Heart right ventricle (tissue), 16 donors: ENCODE data around the gene FN3K. TPM values are rescaled to one million over a fixed set of nuclear protein-coding genes. Genes with fewer than 3 reads are reported as not detected.

Experiments
- ATAC-seq, 8 donors: fragments of 200-7000 bp; cut with Tn5 transposase; one replicate each; pipeline ENCODE4 v1.9.1; 2020; ENCODE audit warnings: mild to moderate bottlenecking in 8 of 8, moderate library complexity in 8 of 8, moderate number of reproducible peaks in 1 of 8
- DNase-seq, 2 donors: peaks; one replicate each; pipeline ENCODE4 v3.0.0-alpha.2; 2020
- H3K27ac ChIP-seq, 10 donors: fragments of 200-600 bp; sonication (generic) in 2 of 10; one replicate each; pipeline versions ENCODE4 v1.5.0 to v1.8.0; 2020 to 2022; ENCODE audit warnings: mild to moderate bottlenecking in 3 of 10
- H3K27me3 ChIP-seq, 7 donors: fragments of 200-600 bp; one replicate each; pipeline ENCODE4 v1.8.0; 2021 to 2022; ENCODE audit warnings: mild to moderate bottlenecking in 2 of 7
- H3K36me3 ChIP-seq, 9 donors: fragments of 200-600 bp; sonication (generic) in 1 of 9; one replicate each; pipeline versions ENCODE4 v1.5.0 to v1.8.0; 2020 to 2022; ENCODE audit warnings: mild to moderate bottlenecking in 2 of 9
- H3K4me1 ChIP-seq, 9 donors: fragments of 200-600 bp; sonication (generic) in 1 of 9; one replicate each; pipeline versions ENCODE4 v1.5.0 to v1.8.0; 2020 to 2022; ENCODE audit warnings: mild to moderate bottlenecking in 4 of 9
- H3K4me3 ChIP-seq, 10 donors: fragments of 200-600 bp; sonication (generic) in 2 of 10; one replicate each; pipeline versions ENCODE4 v1.5.0 to v1.8.0; 2020 to 2022; ENCODE audit warnings: mild to moderate bottlenecking in 7 of 10, moderate library complexity in 2 of 10
- H3K9me3 ChIP-seq, 11 donors: fragments of 200-600 bp in 10 of 11; sonication (generic) in 2 of 11; one replicate each; pipeline versions ENCODE4 v1.5.0 to v1.8.0; 2013 to 2022; ENCODE audit warnings: mild to moderate bottlenecking in 2 of 11, control low read depth in 1 of 11, moderate library complexity in 1 of 11
- CTCF ChIP-seq, 9 donors: fragments of 200-600 bp; sonication (generic) in 2 of 9; IDR thresholded peaks; one replicate each; pipeline versions ENCODE4 v1.5.0 to v1.8.0; 2021 to 2022; ENCODE audit warnings: antibody characterized with exemption in 9 of 9, mild to moderate bottlenecking in 5 of 9, moderate library complexity in 1 of 9
- WGBS, 2 donors: extraction: QIAGEN DNeasy Blood & Tissue Kit; methylation state at CpG; one replicate each; pipeline ENCODE4 v1.1.7; 2013; ENCODE audit warnings: inconsistent platforms in 1 of 2; 5-methylcytosine and 5-hydroxymethylcytosine counted together
- intact Hi-C, 10 donors: fragments of 100-400 bp; cut with DNase I; formaldehyde crosslinking; loops; one replicate each; pipeline versions ENCODE4 v1.11.1 to v1.14.2; 2022
- polyA plus RNA-seq, 2 donors: library from polyadenylated mRNA; stranded (reverse); fragments of 200-250 nt; gene quantifications; one replicate each; pipeline ENCODE4 v1.2.3, GENCODE V29; 2013
- total RNA-seq, 10 donors: library from RNA; stranded (reverse); fragmentation: NEBNext Ultra II Directional in 3 of 10; extraction: Animal tissue kit (Norgen Biotek cat#: 25700) in 3 of 10; gene quantifications; one replicate each; pipeline versions ENCODE4 v1.2.1 to v1.2.4, GENCODE V29; 2021 to 2023
- donor health status: Arrhythmogenic right ventricular cardiomyopathy.
- donor health status: ischemic (EF 13 %, LVEDD 7.1; RV severe dilation, severe dysfunction).
- donor health status: healthy with polysubstance abuse.
- donor health status: DM: no; HTN: yes; CAD: no.
- donor health status: DM: no; HTN: no; CAD: no.
- donor health status: ischemic (EF 25% LVEDD 6.9; RV normal size, moderate dysfunction).
- donor health status: ischemic (EF 25% LVEDD 5.7; RV mildly dilated, moderate dysfunction).
- donor health status: healthy.
- donor health status: DM: yes; HTN: yes; CAD: no.
- donor health status: Ischemic cardiomyopathy.
- donor health status: ischemic (EF 35%, LVEDD 5.7; RV mildly dilated, moderate dysfunction).
- donor health status: nonischemic (EF 11% LVEDD 7.7; RV severe dilation, severe dysfunction).
- donor health status: DM: yes; HTN: yes; CAD: no.
- donor health status: PGD.
- donor health status: ischemic (EF 29% LVEDD 5.4; RV normal size, mild dysfunction).
- donor health status: nonischemic (EF 23%, LVEDD 6.1; RV moderate dilation, normal function).

FN3K gene
- total and polyA plus RNA-seq, 12 donors = 48.4 to 115 (median 90.7) TPM

DNA sequence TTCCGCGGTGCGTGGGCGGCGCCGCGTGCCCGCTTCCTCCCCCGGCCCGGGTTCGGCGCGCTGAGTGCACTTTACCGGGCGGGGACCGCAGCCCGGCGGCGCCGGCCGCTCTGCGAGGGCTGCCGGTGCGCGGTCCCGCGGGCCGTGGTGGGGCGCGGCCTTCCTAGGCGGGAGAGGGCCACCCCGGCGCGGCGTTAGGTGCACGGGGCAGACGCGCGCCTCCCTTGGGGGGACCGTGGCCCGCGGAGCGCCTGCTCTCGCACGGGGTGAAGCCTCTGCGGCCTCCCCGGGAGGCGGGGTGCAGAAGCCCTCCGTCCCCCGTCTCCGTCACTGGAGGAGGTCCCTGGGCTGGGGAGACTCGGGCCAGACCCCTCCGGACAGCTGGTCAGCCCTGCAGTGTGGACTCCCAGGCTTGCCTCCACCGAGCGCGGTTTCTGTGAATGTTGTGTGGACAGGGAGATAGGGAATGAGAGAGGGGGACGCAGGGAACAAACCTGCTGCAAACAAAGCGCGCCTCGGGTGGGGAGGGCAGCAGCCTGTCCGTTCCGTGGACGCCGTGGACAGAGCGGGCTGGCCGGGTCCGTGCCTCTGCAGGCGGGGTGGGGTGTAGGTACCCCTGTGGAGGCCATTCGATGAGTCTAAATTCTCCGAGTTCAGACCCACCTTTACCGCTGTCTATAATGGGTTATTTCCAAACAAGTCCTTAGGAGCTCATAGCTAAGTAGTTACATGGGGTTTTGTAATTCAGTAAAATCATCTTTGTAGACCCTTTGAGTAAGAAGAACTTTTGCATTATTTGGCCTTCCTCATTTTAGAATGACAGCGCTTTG is 17.2 kb downstream of the FN3K start:
- Histone ChIP-seq H3K4me1 (peaks cover 3 to 25% (median 13%) of the 10 kb centered on the region in 9 donors), H3K9me3 (no peaks in the 10 kb centered on the region), H3K27ac (peak overlapping the region; percentile 23 to 91 (median 86)), H3K4me3 (peak overlapping the region; percentile 68 to 97 (median 92)), H3K27me3 (no peaks in the 10 kb centered on the region), H3K36me3 (peaks cover 0 to 20% (median 0%) of the 10 kb centered on the region in 9 donors)
- DNase-seq (peak; percentile 19 to 38), ATAC-seq (peak in 6 of 8 donors; percentile 1 to 36 (median 8))
- intact Hi-C loops = loop anchor here in 2 of 10 donors (10.0 kb wide), 2 partner anchors 88 to 98 kb away; no protein-coding TSS in a partner anchor
- WGBS, 2 donors = 1 to 2% methylated on average over 58 to 72 of the region's 72 CpGs
- TF ChIP-seq CTCF (IDR thresholded peaks at IDR 0.05) = no peak

DNA sequence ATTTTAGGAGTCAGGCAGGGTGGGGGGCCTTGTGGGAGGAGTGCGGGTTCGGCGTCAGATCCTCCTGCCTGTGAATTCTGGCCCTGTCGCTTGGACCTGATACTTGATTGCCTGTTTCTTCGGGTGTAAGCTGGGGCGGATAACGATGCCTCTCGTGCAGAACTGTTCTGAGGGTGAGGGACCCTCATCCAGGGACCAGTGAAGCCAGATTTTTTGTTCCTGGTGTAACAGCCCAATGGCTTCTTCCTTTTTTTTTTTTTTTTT is 17.7 kb downstream of the FN3K start:
- DNase-seq (no peak), ATAC-seq (no peak)
- TF ChIP-seq CTCF (IDR thresholded peaks at IDR 0.05) = no peak
- H3K27me3 ChIP-seq = no peaks in the 10 kb centered on the region
- H3K36me3 ChIP-seq = peaks cover 0 to 24% (median 0%) of the 10 kb centered on the region in 9 donors
- H3K27ac ChIP-seq = no peak overlapping the region
- intact Hi-C loops = loop anchor here in 2 of 10 donors (10.0 kb wide), 2 partner anchors 88 to 98 kb away; no protein-coding TSS in a partner anchor
- no peaks in the 10 kb centered on the region for H3K9me3 ChIP-seq
- WGBS, 2 donors = 34 to 42% methylated on average over 8 of the region's 8 CpGs
- peak overlapping the region in 7 of 10 donors; percentile 77 to 97 (median 92) for H3K4me3 ChIP-seq
- H3K4me1 ChIP-seq = peaks cover 3 to 25% (median 13%) of the 10 kb centered on the region in 9 donors

DNA sequence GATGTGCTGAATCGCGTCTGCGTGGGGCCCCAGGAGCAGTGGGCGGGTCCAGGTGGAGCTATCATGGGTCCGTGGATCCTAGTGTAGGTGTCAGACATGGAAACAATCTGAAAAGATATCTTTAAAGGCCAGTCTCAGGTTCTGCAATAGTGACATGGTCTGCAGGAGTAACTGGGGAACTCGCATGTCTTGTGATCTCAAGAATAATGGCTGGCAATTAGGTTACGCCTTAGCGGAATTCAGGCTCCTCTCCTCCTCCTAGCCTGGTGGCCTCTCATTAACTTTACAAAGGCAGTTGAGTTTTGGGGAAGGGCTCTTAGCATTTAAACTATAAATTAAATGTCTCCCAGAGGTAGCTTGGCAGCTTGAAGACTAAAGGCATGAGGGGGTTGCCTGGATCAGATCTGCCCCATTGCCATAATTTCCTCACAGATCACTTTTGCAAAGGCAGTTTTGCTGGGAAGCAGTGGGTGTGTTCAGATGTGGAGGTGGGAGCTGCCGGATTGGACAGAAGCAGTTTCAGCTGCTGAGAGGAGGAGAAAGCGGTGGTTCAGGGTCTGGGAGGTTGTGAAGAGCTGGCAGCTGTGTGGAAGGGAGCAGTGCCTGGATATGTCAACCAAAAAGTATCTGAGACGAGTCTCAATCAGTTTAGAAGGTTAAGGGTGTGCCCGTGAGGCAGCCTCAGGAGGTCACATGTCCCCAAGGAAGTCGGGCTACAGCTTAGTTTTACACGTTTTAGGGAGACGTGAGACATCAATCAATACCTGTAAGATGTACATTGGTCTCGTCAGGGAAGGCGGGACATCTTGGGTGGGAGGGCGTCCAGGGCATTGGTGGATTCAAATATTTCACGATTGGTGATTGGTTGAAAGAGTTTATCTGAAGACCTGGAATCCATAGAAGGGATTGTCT is 19.1 kb downstream of the FN3K start:
- 90 to 92% methylated on average over 19 of the region's 19 CpGs for WGBS, 2 donors
- TF ChIP-seq CTCF (IDR thresholded peaks at IDR 0.05) = no peak
- H3K4me3 ChIP-seq = no peak overlapping the region
- H3K36me3 ChIP-seq = peaks cover 0 to 18% (median 0%) of the 10 kb centered on the region in 9 donors
- intact Hi-C loops = loop anchor here in 2 of 10 donors (10.0 kb wide), 2 partner anchors 90 to 100 kb away; no protein-coding TSS in a partner anchor
- no peak for ATAC-seq
- H3K27ac ChIP-seq = no peak overlapping the region
- no peaks in the 10 kb centered on the region for H3K27me3 ChIP-seq
- no peaks in the 10 kb centered on the region for H3K9me3 ChIP-seq
- DNase-seq = no peak
- H3K4me1 ChIP-seq = peaks cover 3 to 25% (median 13%) of the 10 kb centered on the region in 9 donors

DNA sequence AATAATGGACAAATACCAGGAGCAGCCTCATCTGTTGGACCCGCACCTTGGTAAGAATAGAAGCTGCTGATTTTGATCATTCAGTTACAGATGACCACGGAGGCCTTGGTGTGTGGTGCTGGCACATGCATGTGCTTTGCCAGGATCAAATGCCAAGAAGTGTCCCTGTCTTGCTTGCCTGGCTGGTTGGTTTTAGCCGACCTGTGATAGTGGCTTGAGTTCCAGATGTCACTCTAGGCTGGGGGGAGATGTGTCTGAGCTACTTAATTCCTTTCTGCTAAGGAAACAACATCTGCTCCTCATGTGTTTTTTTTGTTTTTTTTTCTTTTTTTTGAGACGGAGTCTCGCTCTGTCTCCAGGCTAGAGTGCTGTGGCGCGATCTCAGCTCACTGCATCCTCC is 20.8 kb downstream of the FN3K start:
- H3K4me3 ChIP-seq = no peak overlapping the region
- no peak for TF ChIP-seq CTCF (IDR thresholded peaks at IDR 0.05)
- ATAC-seq = no peak
- 85% methylated on average over 7 of the region's 7 CpGs for WGBS, 2 donors
- no peak overlapping the region for H3K27ac ChIP-seq
- peaks cover 0 to 30% (median 0%) of the 10 kb centered on the region in 9 donors for H3K36me3 ChIP-seq
- no peaks in the 10 kb centered on the region for H3K27me3 ChIP-seq
- no peak for DNase-seq
- intact Hi-C loops = loop anchor here in 2 of 10 donors (10.0 kb wide), 2 partner anchors 91 to 101 kb away; no protein-coding TSS in a partner anchor
- peaks cover 3 to 25% (median 13%) of the 10 kb centered on the region in 9 donors for H3K4me1 ChIP-seq
- no peaks in the 10 kb centered on the region for H3K9me3 ChIP-seq
